B cell (primary cell): ENCODE data around the gene KLK10.

Experiments used
- EZH2 ChIP-seq: IDR thresholded peaks from 2 replicates; pipeline ENCODE4 v1.6.1; 2012; ENCODE audit warnings: borderline replicate concordance, low read depth, mild to moderate bottlenecking, moderate library complexity, low read length; ENCODE audit not compliant: insufficient read depth, poor library complexity, severe bottlenecking
- TF ChIP-seq, protein P1 (sequence below): fragments of 200-600 bp; IDR thresholded peaks from one replicate; pipeline ENCODE4 v1.8.0; 2022; ENCODE audit warnings: antibody characterized with exemption, mild to moderate bottlenecking

- TF ChIP-seq, protein P1, sequence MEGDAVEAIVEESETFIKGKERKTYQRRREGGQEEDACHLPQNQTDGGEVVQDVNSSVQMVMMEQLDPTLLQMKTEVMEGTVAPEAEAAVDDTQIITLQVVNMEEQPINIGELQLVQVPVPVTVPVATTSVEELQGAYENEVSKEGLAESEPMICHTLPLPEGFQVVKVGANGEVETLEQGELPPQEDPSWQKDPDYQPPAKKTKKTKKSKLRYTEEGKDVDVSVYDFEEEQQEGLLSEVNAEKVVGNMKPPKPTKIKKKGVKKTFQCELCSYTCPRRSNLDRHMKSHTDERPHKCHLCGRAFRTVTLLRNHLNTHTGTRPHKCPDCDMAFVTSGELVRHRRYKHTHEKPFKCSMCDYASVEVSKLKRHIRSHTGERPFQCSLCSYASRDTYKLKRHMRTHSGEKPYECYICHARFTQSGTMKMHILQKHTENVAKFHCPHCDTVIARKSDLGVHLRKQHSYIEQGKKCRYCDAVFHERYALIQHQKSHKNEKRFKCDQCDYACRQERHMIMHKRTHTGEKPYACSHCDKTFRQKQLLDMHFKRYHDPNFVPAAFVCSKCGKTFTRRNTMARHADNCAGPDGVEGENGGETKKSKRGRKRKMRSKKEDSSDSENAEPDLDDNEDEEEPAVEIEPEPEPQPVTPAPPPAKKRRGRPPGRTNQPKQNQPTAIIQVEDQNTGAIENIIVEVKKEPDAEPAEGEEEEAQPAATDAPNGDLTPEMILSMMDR: no peak
- TF ChIP-seq EZH2: no peak
Observed at GRCh38 chr19:50975766-50976165, 43.7 kb downstream of the KLK10 start.
